K562 (cell line): ENCODE results near the gene DTNB. TPM values are rescaled to one million over a fixed set of nuclear protein-coding genes. Genes with fewer than 3 reads are reported as not detected.

Experiments
- COPS2 ChIP-seq: fragments of 450-650 bp; conservative IDR thresholded peaks from 2 replicates; pipeline ENCODE4 v1.6.1; 2016; ENCODE audit warnings: mild to moderate bottlenecking, moderate library complexity
- CREM ChIP-seq: IDR thresholded peaks from 2 replicates; pipeline ENCODE4 v1.6.1; 2014; ENCODE audit warnings: antibody characterized with exemption, low read depth
- E2F1 ChIP-seq: sonication (generic); formaldehyde crosslinking; IDR thresholded peaks from 2 replicates; pipeline ENCODE4 v1.8.1; 2023; ENCODE audit warnings: mild to moderate bottlenecking, missing genetic modification reagents, moderate library complexity
- ELK1 ChIP-seq: sonication (generic); formaldehyde crosslinking; IDR thresholded peaks from 2 replicates; pipeline ENCODE4 v1.8.1; 2022; ENCODE audit warnings: missing genetic modification reagents
- GTF2F1 ChIP-seq: IDR thresholded peaks from 2 replicates; pipeline ENCODE4 v1.6.1; 2011; ENCODE audit warnings: low read depth, low read length, improper control_type of control experiment
- LEF1 ChIP-seq: fragments of 450-650 bp; IDR thresholded peaks from 2 replicates; pipeline ENCODE4 v1.6.1; 2016; ENCODE audit warnings: mild to moderate bottlenecking
- MYC ChIP-seq, 2 experiments: fragments of 250-450 bp in 1 of 2; sonication (Bioruptor Pico) in 1 of 2; IDR thresholded peaks; 2 replicates each; pipeline versions ENCODE4 v1.5.1 to v1.6.1; 2012 to 2021; ENCODE audit warnings: low read depth in 2 of 2, borderline replicate concordance in 1 of 2, improper control_type of control experiment in 1 of 2, low read length in 1 of 2, mild to moderate bottlenecking in 1 of 2, moderate library complexity in 1 of 2
- PHF20 ChIP-seq: fragments of 450-650 bp; IDR thresholded peaks from 2 replicates; pipeline ENCODE4 v1.6.1; 2018; ENCODE audit not compliant: partially characterized antibody
- PHF8 ChIP-seq: fragments of 200-600 bp; sonication (generic); IDR thresholded peaks from 2 replicates; pipeline ENCODE4 v1.6.1; 2012; ENCODE audit warnings: mixed run types, mild to moderate bottlenecking, inconsistent platforms, low read length, moderate library complexity, borderline replicate concordance
- PHTF2 ChIP-seq: fragments of 250-450 bp; sonication (Bioruptor Pico); IDR thresholded peaks from 2 replicates; pipeline ENCODE4 v1.5.0; 2021; ENCODE audit warnings: mild to moderate bottlenecking
- STAG1 ChIP-seq: sonication (generic); formaldehyde crosslinking; IDR thresholded peaks from 2 replicates; pipeline ENCODE4 v1.5.0; 2020; ENCODE audit warnings: missing genetic modification reagents, borderline replicate concordance
- TBL1XR1 ChIP-seq, 2 experiments: IDR thresholded peaks; 2 replicates each; pipeline ENCODE4 v1.6.1; 2012; ENCODE audit warnings: improper control_type of control experiment in 2 of 2, low read length in 2 of 2, mild to moderate bottlenecking in 1 of 2
- polyA plus RNA-seq, 8 experiments: library from polyadenylated mRNA; depleted of rRNA in 4 of 8; stranded (reverse) in 5 of 8; unstranded in 3 of 8; fragments of >200 nt; fragmentation: Nextera tagmentation in 2 of 8; fragmentation: Illumina TruSeq in 1 of 8; extraction: Ambion mirVana in 2 of 8; extraction: Trizol in 1 of 8; gene quantifications; 2 replicates each; pipeline versions ENCODE4 v1.2.1 to v1.2.3, GENCODE V29; 2011 to 2014; ENCODE audit warnings: inconsistent platforms in 1 of 8, missing spikeins in 1 of 8
- total RNA-seq, 7 experiments: library from RNA; depleted of rRNA in 6 of 7; stranded (reverse); fragments of >200 nt in 6 of 7; fragmentation: Illumina TruSeq in 2 of 7; extraction: Trizol in 2 of 7; gene quantifications; 2 replicates each; pipeline versions ENCODE4 v1.2.1 to v1.2.3, GENCODE V29; 2011 to 2021; ENCODE audit warnings: low replicate concordance in 1 of 7
- TF ChIP-seq, protein P1 (sequence below): sonication (generic); formaldehyde crosslinking; IDR thresholded peaks from 2 replicates; pipeline ENCODE4 v1.8.0; 2023; ENCODE audit warnings: mild to moderate bottlenecking, missing genetic modification reagents
- TF ChIP-seq, protein P2 (sequence below), 2 experiments: fragments of 150-350 bp in 1 of 2; IDR thresholded peaks; 2 replicates each; pipeline ENCODE4 v1.6.1; 2012 to 2016; ENCODE audit warnings: low read depth in 2 of 2, low read length in 2 of 2, mild to moderate bottlenecking in 1 of 2, moderate library complexity in 1 of 2

Gene DTNB
- total and polyA plus RNA-seq, 9 of the 15 experiments (the other 6 are each of a cell fraction or from before 2014, with no cell fraction given) = 0.18 to 2.0 (median 0.77) TPM; not detected in 2

GRCh38 chr2:25362434-25363145, 310.8 kb downstream of the DTNB start (continued):
- TF ChIP-seq ELK1 (CRISPR knock-in tag) (no peak), MYC (IDR thresholded peaks at IDR 0.05; ENCODE audit: low read depth, low read length) (peak; percentile 8; the same call in 1 of the 2 replicates), MYC (CRISPR knock-in tag; IDR thresholded peaks at IDR 0.05; ENCODE audit: borderline replicate concordance, low read depth) (no peak), PHF8 (no peak), LEF1 (no peak), COPS2 (no peak), PHTF2 (CRISPR knock-in tag) (no peak), GTF2F1 (no peak), E2F1 (no peak), PHF20 (no peak), STAG1 (no peak), CREM (peak; percentile 47; the same call in 1 of the 2 replicates), TBL1XR1 (IDR thresholded peaks at IDR 0.05; ENCODE audit: low read length in 2 of 2) (no peak)
- TF ChIP-seq, protein P1, sequence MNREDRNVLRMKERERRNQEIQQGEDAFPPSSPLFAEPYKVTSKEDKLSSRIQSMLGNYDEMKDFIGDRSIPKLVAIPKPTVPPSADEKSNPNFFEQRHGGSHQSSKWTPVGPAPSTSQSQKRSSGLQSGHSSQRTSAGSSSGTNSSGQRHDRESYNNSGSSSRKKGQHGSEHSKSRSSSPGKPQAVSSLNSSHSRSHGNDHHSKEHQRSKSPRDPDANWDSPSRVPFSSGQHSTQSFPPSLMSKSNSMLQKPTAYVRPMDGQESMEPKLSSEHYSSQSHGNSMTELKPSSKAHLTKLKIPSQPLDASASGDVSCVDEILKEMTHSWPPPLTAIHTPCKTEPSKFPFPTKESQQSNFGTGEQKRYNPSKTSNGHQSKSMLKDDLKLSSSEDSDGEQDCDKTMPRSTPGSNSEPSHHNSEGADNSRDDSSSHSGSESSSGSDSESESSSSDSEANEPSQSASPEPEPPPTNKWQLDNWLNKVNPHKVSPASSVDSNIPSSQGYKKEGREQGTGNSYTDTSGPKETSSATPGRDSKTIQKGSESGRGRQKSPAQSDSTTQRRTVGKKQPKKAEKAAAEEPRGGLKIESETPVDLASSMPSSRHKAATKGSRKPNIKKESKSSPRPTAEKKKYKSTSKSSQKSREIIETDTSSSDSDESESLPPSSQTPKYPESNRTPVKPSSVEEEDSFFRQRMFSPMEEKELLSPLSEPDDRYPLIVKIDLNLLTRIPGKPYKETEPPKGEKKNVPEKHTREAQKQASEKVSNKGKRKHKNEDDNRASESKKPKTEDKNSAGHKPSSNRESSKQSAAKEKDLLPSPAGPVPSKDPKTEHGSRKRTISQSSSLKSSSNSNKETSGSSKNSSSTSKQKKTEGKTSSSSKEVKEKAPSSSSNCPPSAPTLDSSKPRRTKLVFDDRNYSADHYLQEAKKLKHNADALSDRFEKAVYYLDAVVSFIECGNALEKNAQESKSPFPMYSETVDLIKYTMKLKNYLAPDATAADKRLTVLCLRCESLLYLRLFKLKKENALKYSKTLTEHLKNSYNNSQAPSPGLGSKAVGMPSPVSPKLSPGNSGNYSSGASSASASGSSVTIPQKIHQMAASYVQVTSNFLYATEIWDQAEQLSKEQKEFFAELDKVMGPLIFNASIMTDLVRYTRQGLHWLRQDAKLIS (CRISPR knock-in tag) = 0 out of 2 replicates have a peak, but pooled peaks have one; percentile 47
- TF ChIP-seq, protein P2, sequence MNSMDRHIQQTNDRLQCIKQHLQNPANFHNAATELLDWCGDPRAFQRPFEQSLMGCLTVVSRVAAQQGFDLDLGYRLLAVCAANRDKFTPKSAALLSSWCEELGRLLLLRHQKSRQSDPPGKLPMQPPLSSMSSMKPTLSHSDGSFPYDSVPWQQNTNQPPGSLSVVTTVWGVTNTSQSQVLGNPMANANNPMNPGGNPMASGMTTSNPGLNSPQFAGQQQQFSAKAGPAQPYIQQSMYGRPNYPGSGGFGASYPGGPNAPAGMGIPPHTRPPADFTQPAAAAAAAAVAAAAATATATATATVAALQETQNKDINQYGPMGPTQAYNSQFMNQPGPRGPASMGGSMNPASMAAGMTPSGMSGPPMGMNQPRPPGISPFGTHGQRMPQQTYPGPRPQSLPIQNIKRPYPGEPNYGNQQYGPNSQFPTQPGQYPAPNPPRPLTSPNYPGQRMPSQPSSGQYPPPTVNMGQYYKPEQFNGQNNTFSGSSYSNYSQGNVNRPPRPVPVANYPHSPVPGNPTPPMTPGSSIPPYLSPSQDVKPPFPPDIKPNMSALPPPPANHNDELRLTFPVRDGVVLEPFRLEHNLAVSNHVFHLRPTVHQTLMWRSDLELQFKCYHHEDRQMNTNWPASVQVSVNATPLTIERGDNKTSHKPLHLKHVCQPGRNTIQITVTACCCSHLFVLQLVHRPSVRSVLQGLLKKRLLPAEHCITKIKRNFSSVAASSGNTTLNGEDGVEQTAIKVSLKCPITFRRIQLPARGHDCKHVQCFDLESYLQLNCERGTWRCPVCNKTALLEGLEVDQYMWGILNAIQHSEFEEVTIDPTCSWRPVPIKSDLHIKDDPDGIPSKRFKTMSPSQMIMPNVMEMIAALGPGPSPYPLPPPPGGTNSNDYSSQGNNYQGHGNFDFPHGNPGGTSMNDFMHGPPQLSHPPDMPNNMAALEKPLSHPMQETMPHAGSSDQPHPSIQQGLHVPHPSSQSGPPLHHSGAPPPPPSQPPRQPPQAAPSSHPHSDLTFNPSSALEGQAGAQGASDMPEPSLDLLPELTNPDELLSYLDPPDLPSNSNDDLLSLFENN (IDR thresholded peaks at IDR 0.05; ENCODE audit: low read depth in 2 of 2, low read length in 2 of 2) = no peak
